ENCODE results near the gene SLC35E2B.
"Not testable (repeated sequence)": the region's sequence is repeated elsewhere in the genome, so short reads cannot be mapped to it uniquely, and the experiment has no call there.

The SLC35E2B gene

GRCh38 chr1:1637479-1637875, 55.1 kb downstream of the SLC35E2B start:
- not testable (repeated sequence) for DNase-seq

- not testable (repeated sequence) for DNase-seq
Observed at GRCh38 chr1:1636621-1637478, 55.7 kb downstream of the SLC35E2B start.

- not testable (repeated sequence) for DNase-seq
Observed at GRCh38 chr1:1634613-1635012, 58.0 kb downstream of the SLC35E2B start.

GRCh38 chr1:1633409-1633808, 59.2 kb downstream of the SLC35E2B start:
- not testable (repeated sequence) for DNase-seq

GRCh38 chr1:1631782-1632420, 60.7 kb downstream of the SLC35E2B start, which contains the start of gene MMP23B:
Gene MMP23B, plus strand, starts transcription at chr1:1632173. Its CDS starts 46 bp downstream, at chr1:1632219.
- DNase-seq, result no peak

- DNase-seq, result no peak
Observed at GRCh38 chr1:1630965-1631781, 61.4 kb downstream of the SLC35E2B start.

GRCh38 chr1:1630191-1630964, 62.2 kb downstream of the SLC35E2B start:
- peak; percentile 94 for DNase-seq

- DNase-seq, result peak; percentile 64
Observed at GRCh38 chr1:1629430-1630190, 63.0 kb downstream of the SLC35E2B start.

- peak; percentile 46 for DNase-seq
Observed at GRCh38 chr1:1628754-1629429, 63.7 kb downstream of the SLC35E2B start.

- DNase-seq, result no peak
Observed at GRCh38 chr1:1627829-1628753, 64.5 kb downstream of the SLC35E2B start.

- no peak for DNase-seq
Observed at GRCh38 chr1:1627261-1627828, 65.2 kb downstream of the SLC35E2B start.

GRCh38 chr1:1626207-1627141, 66.1 kb downstream of the SLC35E2B start:
- DNase-seq, result no peak

GRCh38 chr1:1625824-1626206, 66.8 kb downstream of the SLC35E2B start:
- DNase-seq, result no peak

GRCh38 chr1:1625404-1625775, 67.2 kb downstream of the SLC35E2B start:
- no peak for DNase-seq

- no peak for DNase-seq
Observed at GRCh38 chr1:1624443-1625403, 67.9 kb downstream of the SLC35E2B start.

- no peak for DNase-seq
Observed at GRCh38 chr1:1623631-1624442, 68.8 kb downstream of the SLC35E2B start.
